Mucosa of stomach (tissue), 1 donor: ENCODE measurements around the gene DCAF16.
"Not testable (repeated sequence)": the region's sequence is repeated elsewhere in the genome, so short reads cannot be mapped to it uniquely, and the experiment has no call there.

Experiments used
- H3K27me3 ChIP-seq: one replicate; pipeline ENCODE4 v1.7.0; 2013; ENCODE audit warnings: mild to moderate bottlenecking, low read length; ENCODE audit not compliant: control insufficient read depth, insufficient read depth
- H3K36me3 ChIP-seq: one replicate; pipeline ENCODE4 v1.7.0; 2013; ENCODE audit warnings: low read length; ENCODE audit not compliant: control insufficient read depth, insufficient read depth
- H3K4me1 ChIP-seq: one replicate; pipeline ENCODE4 v1.7.0; 2013; ENCODE audit warnings: mild to moderate bottlenecking, low read length; ENCODE audit not compliant: control insufficient read depth, insufficient read depth
- H3K4me3 ChIP-seq: one replicate; pipeline ENCODE4 v1.7.0; 2013; ENCODE audit warnings: low read length
- H3K9ac ChIP-seq: one replicate; pipeline ENCODE4 v1.7.0; 2013; ENCODE audit warnings: mild to moderate bottlenecking, low read length, moderate library complexity
- H3K9me3 ChIP-seq: one replicate; pipeline ENCODE4 v1.7.0; 2013; ENCODE audit warnings: mild to moderate bottlenecking, low read length, moderate library complexity; ENCODE audit not compliant: control insufficient read depth
- donor health status: Pancreatic carcinoma.

The DCAF16 gene

GRCh38 chr4:17810260-17811077 is at the start of gene DCAF16, which contains the start of gene NCAPG:
DCAF16 (minus strand) TSS chr4:17810757; CDS start chr4:17804141, 6,616 bp downstream.
NCAPG (plus strand) TSS chr4:17810979; CDS start chr4:17811078, 99 bp downstream.
- peak within 1 kb of the TSS; percentile 99 for H3K9ac ChIP-seq
- H3K27me3 ChIP-seq, result no peaks in the 10 kb centered on the region
- H3K9me3 ChIP-seq, result no peaks in the 10 kb centered on the region
- peak within 1 kb of the TSS; percentile 85 for H3K4me3 ChIP-seq
- H3K36me3 ChIP-seq, result no peaks in the 10 kb centered on the region
- peaks cover 6% of the 10 kb centered on the region for H3K4me1 ChIP-seq

GRCh38 chr4:17859793-17860406 is 49.3 kb upstream of the DCAF16 start:
- Histone ChIP-seq H3K4me1 (no peaks in the 10 kb centered on the region), H3K36me3 (no peaks in the 10 kb centered on the region), H3K9me3 (no peaks in the 10 kb centered on the region), H3K4me3 (no peak overlapping the region), H3K27me3 (no peaks in the 10 kb centered on the region), H3K9ac (no peak overlapping the region)

- Histone ChIP-seq H3K9ac (no peak overlapping the region), H3K9me3 (no peaks in the 10 kb centered on the region), H3K36me3 (no peaks in the 10 kb centered on the region), H3K4me3 (no peak overlapping the region), H3K4me1 (no peaks in the 10 kb centered on the region), H3K27me3 (no peaks in the 10 kb centered on the region)
Observed at GRCh38 chr4:17854036-17854435, 43.5 kb upstream of the DCAF16 start.

GRCh38 chr4:17851959-17852358 is 41.4 kb upstream of the DCAF16 start:
- H3K4me3 ChIP-seq, result no peak overlapping the region
- H3K36me3 ChIP-seq, result no peaks in the 10 kb centered on the region
- H3K4me1 ChIP-seq, result no peaks in the 10 kb centered on the region
- no peak overlapping the region for H3K9ac ChIP-seq
- H3K27me3 ChIP-seq, result no peaks in the 10 kb centered on the region
- no peaks in the 10 kb centered on the region for H3K9me3 ChIP-seq

- not testable (repeated sequence) for H3K4me3 ChIP-seq, H3K27me3 ChIP-seq, H3K4me1 ChIP-seq, H3K9me3 ChIP-seq, H3K36me3 ChIP-seq, H3K9ac ChIP-seq
Observed at GRCh38 chr4:17850295-17850694, 39.7 kb upstream of the DCAF16 start.

- no peaks in the 10 kb centered on the region for H3K4me1 ChIP-seq
- H3K9ac ChIP-seq, result no peak overlapping the region
- H3K9me3 ChIP-seq, result no peaks in the 10 kb centered on the region
- H3K36me3 ChIP-seq, result no peaks in the 10 kb centered on the region
- H3K4me3 ChIP-seq, result no peak overlapping the region
- H3K27me3 ChIP-seq, result no peaks in the 10 kb centered on the region
Observed at GRCh38 chr4:17846266-17846665, 35.7 kb upstream of the DCAF16 start.

- Histone ChIP-seq H3K9me3 (no peaks in the 10 kb centered on the region), H3K27me3 (no peaks in the 10 kb centered on the region), H3K4me3 (no peak overlapping the region), H3K9ac (no peak overlapping the region), H3K36me3 (no peaks in the 10 kb centered on the region), H3K4me1 (no peaks in the 10 kb centered on the region)
Observed at GRCh38 chr4:17823871-17824669, 13.5 kb upstream of the DCAF16 start.

- H3K4me1 ChIP-seq, result no peaks in the 10 kb centered on the region
- no peak overlapping the region for H3K9ac ChIP-seq
- no peaks in the 10 kb centered on the region for H3K27me3 ChIP-seq
- no peaks in the 10 kb centered on the region for H3K36me3 ChIP-seq
- H3K9me3 ChIP-seq, result no peaks in the 10 kb centered on the region
- no peak overlapping the region for H3K4me3 ChIP-seq
Observed at GRCh38 chr4:17817027-17817426, 6.5 kb upstream of the DCAF16 start.

GRCh38 chr4:17816142-17816541 is 5.6 kb upstream of the DCAF16 start:
- H3K4me1 ChIP-seq, result no peaks in the 10 kb centered on the region
- H3K36me3 ChIP-seq, result no peaks in the 10 kb centered on the region
- H3K9ac ChIP-seq, result no peak overlapping the region
- no peak overlapping the region for H3K4me3 ChIP-seq
- H3K9me3 ChIP-seq, result no peaks in the 10 kb centered on the region
- no peaks in the 10 kb centered on the region for H3K27me3 ChIP-seq

GRCh38 chr4:17814140-17814539 is 3.6 kb upstream of the DCAF16 start:
- Histone ChIP-seq H3K27me3 (no peaks in the 10 kb centered on the region), H3K4me1 (peaks cover 4% of the 10 kb centered on the region), H3K36me3 (no peaks in the 10 kb centered on the region), H3K9me3 (no peaks in the 10 kb centered on the region), H3K9ac (no peak overlapping the region), H3K4me3 (no peak overlapping the region)

GRCh38 chr4:17812801-17813200 is 2.2 kb upstream of the DCAF16 start:
- Histone ChIP-seq H3K9me3 (no peaks in the 10 kb centered on the region), H3K36me3 (no peaks in the 10 kb centered on the region), H3K4me3 (no peak overlapping the region), H3K4me1 (peaks cover 6% of the 10 kb centered on the region), H3K9ac (no peak overlapping the region), H3K27me3 (no peaks in the 10 kb centered on the region)

GRCh38 chr4:17812125-17812524 is 1.6 kb upstream of the DCAF16 start:
- H3K4me1 ChIP-seq, result peaks cover 6% of the 10 kb centered on the region
- H3K9ac ChIP-seq, result peak overlapping the region; percentile 10
- no peaks in the 10 kb centered on the region for H3K9me3 ChIP-seq
- H3K27me3 ChIP-seq, result no peaks in the 10 kb centered on the region
- H3K36me3 ChIP-seq, result no peaks in the 10 kb centered on the region
- no peak overlapping the region for H3K4me3 ChIP-seq
